GM12865 (cell line): ENCODE measurements around the gene ABCC4.

Source experiments
- DNase-seq: peaks from one replicate; pipeline ENCODE4 v3.0.0; 2010; ENCODE audit warnings: low read depth
- H3K4me3 ChIP-seq: 2 replicates; pipeline ENCODE4 v1.5.1; 2011; ENCODE audit warnings: mild to moderate bottlenecking, low read depth, low read length, control low read depth
- CTCF ChIP-seq: IDR thresholded peaks from 2 replicates; pipeline ENCODE4 v1.5.1; 2011; ENCODE audit warnings: low read length, control low read depth, low read depth, inconsistent platforms; ENCODE audit not compliant: insufficient read depth; ENCODE audit errors: missing control alignments

The ABCC4 gene

GRCh38 chr13:95188128-95188527 is 113.1 kb downstream of the ABCC4 start:
- no peak for TF ChIP-seq CTCF
- no peak overlapping the region for H3K4me3 ChIP-seq
- DNase-seq = no peak

- no peak overlapping the region for H3K4me3 ChIP-seq
- peak; percentile 18 for DNase-seq
- TF ChIP-seq CTCF = no peak
Measured at GRCh38 chr13:95185851-95186250, 115.4 kb downstream of the ABCC4 start.

- no peak for DNase-seq
- TF ChIP-seq CTCF = no peak
- no peak overlapping the region for H3K4me3 ChIP-seq
Measured at GRCh38 chr13:95185311-95185710, 115.9 kb downstream of the ABCC4 start.

GRCh38 chr13:95184317-95184716 is 116.9 kb downstream of the ABCC4 start:
- no peak overlapping the region for H3K4me3 ChIP-seq
- TF ChIP-seq CTCF = no peak
- no peak for DNase-seq

- DNase-seq = peak; percentile 42
- no peak overlapping the region for H3K4me3 ChIP-seq
- TF ChIP-seq CTCF = no peak
Measured at GRCh38 chr13:95182570-95183265, 118.5 kb downstream of the ABCC4 start.

GRCh38 chr13:95181586-95181985 is 119.7 kb downstream of the ABCC4 start:
- H3K4me3 ChIP-seq = no peak overlapping the region
- DNase-seq = peak; percentile 79
- no peak for TF ChIP-seq CTCF

GRCh38 chr13:95180513-95181245 is 120.6 kb downstream of the ABCC4 start:
- no peak overlapping the region for H3K4me3 ChIP-seq
- DNase-seq = no peak
- no peak for TF ChIP-seq CTCF
